Calu3 (cell line): ENCODE measurements around the gene SCN1B. TPM values are rescaled to one million over a fixed set of nuclear protein-coding genes. Genes with fewer than 3 reads are reported as not detected.
"Not testable (repeated sequence)": the region's sequence is repeated elsewhere in the genome, so short reads cannot be mapped to it uniquely, and the experiment has no call there.

Source experiments
- BruUV-seq: library from RNA; stranded (reverse); fragments of 400-500 nt; replicated peaks from 2 replicates; lab custom pipeline; 2021; lab: Mats Ljungman, UMichigan
- CTCF ChIA-PET: fragments of 300-600 bp; sonication (Branson Sonifier 250); formaldehyde crosslinking; loops from one replicate; lab custom pipeline; 2022; ENCODE audit warnings: antibody characterized with exemption; lab: Charles Lee
- DNase-seq: peaks from one replicate; pipeline ENCODE4 v3.0.0; 2022
- H3K27ac Mint-ChIP-seq: one replicate; pipeline ENCODE4 v1.8.0; 2022; ENCODE audit warnings: mixed read lengths; ENCODE audit not compliant: unreplicated experiment
- H3K27me3 Mint-ChIP-seq: one replicate; pipeline ENCODE4 v1.8.0; 2022; ENCODE audit warnings: mixed read lengths; ENCODE audit not compliant: unreplicated experiment
- H3K36me3 Mint-ChIP-seq: one replicate; pipeline ENCODE4 v1.8.0; 2022; ENCODE audit warnings: mild to moderate bottlenecking, moderate library complexity, mixed read lengths; ENCODE audit not compliant: insufficient read depth, unreplicated experiment
- H3K4me1 Mint-ChIP-seq: one replicate; pipeline ENCODE4 v1.8.0; 2022; ENCODE audit warnings: mild to moderate bottlenecking, low read depth, mixed read lengths; ENCODE audit not compliant: unreplicated experiment
- H3K4me3 Mint-ChIP-seq: one replicate; pipeline ENCODE4 v1.8.0; 2022; ENCODE audit warnings: mild to moderate bottlenecking, low read depth, moderate library complexity, mixed read lengths; ENCODE audit not compliant: unreplicated experiment
- H3K9me3 Mint-ChIP-seq: one replicate; pipeline ENCODE4 v1.8.0; 2022; ENCODE audit warnings: low read depth, mixed read lengths; ENCODE audit not compliant: unreplicated experiment
- intact Hi-C: fragments of 100-400 bp; cut with micrococcal nuclease; formaldehyde crosslinking; loops from one replicate; pipeline ENCODE4 v1.10.0; 2022; ENCODE audit not compliant: unreplicated experiment
- total RNA-seq: library from RNA; stranded (reverse); gene quantifications from 2 replicates; pipeline ENCODE4 v1.2.3, GENCODE V29; 2022
- TF ChIP-seq, protein P1 (sequence below): fragments of 200-600 bp; IDR thresholded peaks from one replicate; pipeline ENCODE4 v1.8.0; 2022; ENCODE audit warnings: antibody characterized with exemption; ENCODE audit not compliant: unreplicated experiment

SCN1B gene
- total RNA-seq, 1 experiment from 2014 or later: 1.4 TPM

DNA sequence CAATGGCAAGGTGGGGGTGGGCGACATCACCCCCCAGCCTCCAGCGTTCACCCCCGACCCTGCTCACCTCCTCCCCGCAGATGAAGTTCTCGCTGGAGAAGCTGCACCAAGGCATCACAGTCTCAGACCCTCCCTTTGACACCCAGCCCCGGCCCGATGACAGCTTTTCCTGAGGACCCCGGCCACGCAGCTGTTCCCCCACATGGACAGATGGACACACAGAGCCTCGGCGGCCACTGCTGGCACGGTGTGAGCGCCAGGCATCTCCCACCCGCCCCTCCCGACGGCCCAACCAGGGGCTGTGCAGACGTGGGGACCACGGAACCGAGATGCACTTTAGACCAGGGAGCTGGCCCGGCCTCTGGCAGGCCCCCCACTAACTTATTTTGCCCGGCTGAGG, 4.3 kb upstream of the SCN1B start:
- Mint-ChIP-seq H3K27me3 (peaks cover 15% of the 10 kb centered on the region), H3K9me3 (no peaks in the 10 kb centered on the region), H3K4me1 (peaks cover 2% of the 10 kb centered on the region), H3K36me3 (peaks cover 58% of the 10 kb centered on the region), H3K27ac (no peak overlapping the region), H3K4me3 (no peak overlapping the region)
- CTCF ChIA-PET: interaction anchor here (0.6 to 0.7 kb wide), 2 partner anchors 420 to 620 kb away, joined by 3 to 5 read pairs; no protein-coding TSS in a partner anchor
- DNase-seq: no peak
- TF ChIP-seq, protein P1, sequence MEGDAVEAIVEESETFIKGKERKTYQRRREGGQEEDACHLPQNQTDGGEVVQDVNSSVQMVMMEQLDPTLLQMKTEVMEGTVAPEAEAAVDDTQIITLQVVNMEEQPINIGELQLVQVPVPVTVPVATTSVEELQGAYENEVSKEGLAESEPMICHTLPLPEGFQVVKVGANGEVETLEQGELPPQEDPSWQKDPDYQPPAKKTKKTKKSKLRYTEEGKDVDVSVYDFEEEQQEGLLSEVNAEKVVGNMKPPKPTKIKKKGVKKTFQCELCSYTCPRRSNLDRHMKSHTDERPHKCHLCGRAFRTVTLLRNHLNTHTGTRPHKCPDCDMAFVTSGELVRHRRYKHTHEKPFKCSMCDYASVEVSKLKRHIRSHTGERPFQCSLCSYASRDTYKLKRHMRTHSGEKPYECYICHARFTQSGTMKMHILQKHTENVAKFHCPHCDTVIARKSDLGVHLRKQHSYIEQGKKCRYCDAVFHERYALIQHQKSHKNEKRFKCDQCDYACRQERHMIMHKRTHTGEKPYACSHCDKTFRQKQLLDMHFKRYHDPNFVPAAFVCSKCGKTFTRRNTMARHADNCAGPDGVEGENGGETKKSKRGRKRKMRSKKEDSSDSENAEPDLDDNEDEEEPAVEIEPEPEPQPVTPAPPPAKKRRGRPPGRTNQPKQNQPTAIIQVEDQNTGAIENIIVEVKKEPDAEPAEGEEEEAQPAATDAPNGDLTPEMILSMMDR: no peak
- intact Hi-C loops: no loop called here
- BruUV-seq: no TSS peak

GRCh38 chr19:35026418-35026817, 3.9 kb upstream of the SCN1B start:
- H3K27ac Mint-ChIP-seq: no peak overlapping the region
- intact Hi-C loops: no loop called here
- CTCF ChIA-PET: interaction anchor here (0.6 to 0.7 kb wide), 2 partner anchors 420 to 620 kb away, joined by 3 to 5 read pairs; no protein-coding TSS in a partner anchor
- TF ChIP-seq, protein P1: no peak
- no peak overlapping the region for H3K4me3 Mint-ChIP-seq
- peaks cover 59% of the 10 kb centered on the region for H3K36me3 Mint-ChIP-seq
- BruUV-seq: no TSS peak
- H3K9me3 Mint-ChIP-seq: no peaks in the 10 kb centered on the region
- no peak for DNase-seq
- H3K4me1 Mint-ChIP-seq: peaks cover 7% of the 10 kb centered on the region
- H3K27me3 Mint-ChIP-seq: peaks cover 19% of the 10 kb centered on the region

- H3K27me3 Mint-ChIP-seq: peaks cover 25% of the 10 kb centered on the region
- CTCF ChIA-PET: no interaction called here
These were observed 3.3 kb upstream of the SCN1B start for GRCh38 chr19:35027009-35027408.

DNA sequence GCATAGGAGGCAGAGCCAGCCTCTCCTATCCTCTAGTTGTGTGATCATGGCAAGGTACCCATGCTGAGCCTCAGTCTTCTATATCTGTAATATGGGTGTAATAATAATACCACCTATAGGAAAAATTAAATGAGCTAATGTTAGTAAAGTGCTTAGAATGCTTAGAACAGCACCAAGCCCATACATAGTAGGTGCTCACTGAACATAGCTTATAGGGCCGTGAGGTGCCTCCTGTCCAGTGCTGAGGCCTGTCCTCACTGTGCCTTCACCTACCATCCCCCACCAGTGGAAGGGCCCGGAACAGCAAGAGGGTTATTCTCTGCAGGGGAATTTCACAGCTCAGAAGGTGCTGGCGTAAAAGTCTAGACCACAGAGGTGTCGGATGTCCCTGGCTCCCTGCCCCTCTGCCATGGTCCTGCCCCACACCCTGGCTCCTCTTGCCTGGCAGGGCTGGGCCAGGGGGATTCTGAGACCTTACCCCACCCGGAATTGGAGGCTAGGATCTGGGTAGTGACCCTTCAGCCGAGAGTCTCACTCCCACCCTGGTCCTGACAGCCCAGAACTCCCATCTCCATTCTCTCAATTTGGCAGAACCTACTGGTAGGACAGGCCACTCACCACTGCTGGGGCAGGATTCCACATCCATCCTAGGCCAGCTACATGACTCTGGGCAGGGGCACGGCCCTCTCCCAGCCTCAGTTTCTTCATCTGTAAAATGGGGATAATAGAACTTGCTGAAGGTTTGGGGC, 2.2 kb upstream of the SCN1B start:
- CTCF ChIA-PET: interaction anchor here (0.7 to 1.1 kb wide), 3 partner anchors 16 to 464 kb away, joined by 3 to 5 read pairs (median 3); no protein-coding TSS in a partner anchor
- peaks cover 10% of the 10 kb centered on the region for H3K4me1 Mint-ChIP-seq
- peaks cover 49% of the 10 kb centered on the region for H3K36me3 Mint-ChIP-seq
- no TSS peak for BruUV-seq
- H3K27ac Mint-ChIP-seq: no peak overlapping the region
- intact Hi-C loops: no loop called here
- H3K9me3 Mint-ChIP-seq: no peaks in the 10 kb centered on the region
- peak; percentile 28 for DNase-seq
- TF ChIP-seq, protein P1: no peak
- peak overlapping the region; percentile 9 for H3K4me3 Mint-ChIP-seq
- peaks cover 35% of the 10 kb centered on the region for H3K27me3 Mint-ChIP-seq

More at GRCh38 chr19:35027009-35027408, 3.3 kb upstream of the SCN1B start:
- no peak for DNase-seq
- H3K4me3 Mint-ChIP-seq: no peak overlapping the region
- TF ChIP-seq, protein P1: no peak
- peaks cover 55% of the 10 kb centered on the region for H3K36me3 Mint-ChIP-seq
- H3K27ac Mint-ChIP-seq: no peak overlapping the region
- intact Hi-C loops: no loop called here
- BruUV-seq: no TSS peak
- H3K4me1 Mint-ChIP-seq: peaks cover 10% of the 10 kb centered on the region
- H3K9me3 Mint-ChIP-seq: no peaks in the 10 kb centered on the region

DNA sequence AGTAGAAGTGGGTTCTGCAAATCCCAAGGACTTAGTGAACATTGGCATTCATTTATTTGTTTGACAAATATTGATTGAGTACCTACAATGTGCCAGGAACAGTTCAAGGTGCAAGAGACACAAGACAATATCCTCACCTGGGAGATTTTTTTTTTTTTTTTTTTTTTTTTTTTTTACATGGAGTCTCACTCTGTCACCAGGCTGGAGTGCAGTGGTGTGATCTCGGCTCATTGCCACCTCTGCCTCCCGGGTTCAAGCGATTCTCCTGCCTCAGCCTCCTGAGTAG, 1.7 kb upstream of the SCN1B start:
- Mint-ChIP-seq H3K4me3 (peak overlapping the region; percentile 9), H3K36me3 (peaks cover 44% of the 10 kb centered on the region), H3K27me3 (peaks cover 40% of the 10 kb centered on the region), H3K4me1 (peaks cover 10% of the 10 kb centered on the region)
- BruUV-seq, intact Hi-C loops, DNase-seq, H3K27ac Mint-ChIP-seq, H3K9me3 Mint-ChIP-seq: not testable (repeated sequence)
- CTCF ChIA-PET: interaction anchor here (0.6 to 0.7 kb wide), 2 partner anchors 16 to 27 kb away, joined by 3 read pairs; no protein-coding TSS in a partner anchor

DNA sequence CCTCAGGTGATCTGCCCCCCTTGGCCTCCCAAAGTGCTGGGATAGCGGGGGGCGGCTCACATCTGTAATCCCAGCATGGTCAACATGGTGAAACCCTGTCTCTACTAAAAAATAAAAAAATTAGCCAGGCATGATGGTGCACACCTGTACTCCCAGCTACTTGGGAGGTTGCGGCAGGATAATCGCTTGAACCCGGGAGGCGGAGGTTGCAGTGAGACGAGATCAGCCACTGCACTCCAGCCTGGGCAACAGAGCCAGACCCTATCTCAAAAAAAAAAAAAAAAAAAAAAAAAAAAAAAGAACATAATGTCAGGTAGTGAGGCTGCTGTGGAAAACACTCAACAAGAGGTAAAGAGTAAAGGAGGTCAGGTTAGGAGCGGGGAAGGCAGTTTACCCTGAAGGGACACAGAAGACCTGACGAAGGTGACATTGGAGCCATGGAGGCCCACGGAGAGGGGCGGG, 964 bp upstream of the SCN1B start:
- Mint-ChIP-seq H3K36me3 (peaks cover 38% of the 10 kb centered on the region), H3K27me3 (peaks cover 42% of the 10 kb centered on the region), H3K4me1 (peaks cover 10% of the 10 kb centered on the region), H3K4me3 (peak overlapping the region; percentile 9)
- DNase-seq, H3K9me3 Mint-ChIP-seq, intact Hi-C loops, BruUV-seq, H3K27ac Mint-ChIP-seq: not testable (repeated sequence)
- CTCF ChIA-PET: interaction anchor here (0.6 kb wide), 1 partner anchor 28 kb away, joined by 3 read pairs; no protein-coding TSS in a partner anchor
